Measurements from ENCODE around the gene TYR.
"Not testable (repeated sequence)": the region's sequence is repeated elsewhere in the genome, so short reads cannot be mapped to it uniquely, and the experiment has no call there.

TYR gene

GRCh38 chr11:89267660-89268302 lies 90.1 kb downstream of the TYR start:
- in situ Hi-C loops (cut with MboI; ENCODE audit: low sequenced_read_pairs): no loop called here

GRCh38 chr11:89272540-89273088 lies 94.9 kb downstream of the TYR start:
- in situ Hi-C loops (cut with MboI; ENCODE audit: low sequenced_read_pairs): not testable (repeated sequence)

GRCh38 chr11:89273220-89273619 lies 95.5 kb downstream of the TYR start:
- in situ Hi-C loops (cut with MboI; ENCODE audit: low sequenced_read_pairs): not testable (repeated sequence)

- in situ Hi-C loops (cut with MboI; ENCODE audit: low sequenced_read_pairs): no loop called here
Observed at GRCh38 chr11:89275966-89276365, 98.3 kb downstream of the TYR start.

GRCh38 chr11:89279176-89279575 lies 101.5 kb downstream of the TYR start:
- in situ Hi-C loops (cut with MboI; ENCODE audit: low sequenced_read_pairs): no loop called here

- in situ Hi-C loops (cut with MboI; ENCODE audit: low sequenced_read_pairs): not testable (repeated sequence)
Observed at GRCh38 chr11:89281032-89281677, 103.5 kb downstream of the TYR start.

- in situ Hi-C loops (cut with MboI; ENCODE audit: low sequenced_read_pairs): not testable (repeated sequence)
Observed at GRCh38 chr11:89286601-89287000, 108.9 kb downstream of the TYR start.

GRCh38 chr11:89288004-89288403 lies 110.3 kb downstream of the TYR start:
- in situ Hi-C loops (cut with MboI; ENCODE audit: low sequenced_read_pairs): not testable (repeated sequence)

GRCh38 chr11:89293965-89294679 lies 116.4 kb downstream of the TYR start:
- in situ Hi-C loops (cut with MboI; ENCODE audit: low sequenced_read_pairs): no loop called here

- in situ Hi-C loops (cut with MboI; ENCODE audit: low sequenced_read_pairs): not testable (repeated sequence)
Observed at GRCh38 chr11:89295023-89295422, 117.3 kb downstream of the TYR start.

GRCh38 chr11:89303029-89303428 lies 125.4 kb downstream of the TYR start:
- in situ Hi-C loops (cut with MboI; ENCODE audit: low sequenced_read_pairs): not testable (repeated sequence)

GRCh38 chr11:89308272-89308671 lies 130.6 kb downstream of the TYR start:
- in situ Hi-C loops (cut with MboI; ENCODE audit: low sequenced_read_pairs): not testable (repeated sequence)

- in situ Hi-C loops (cut with MboI; ENCODE audit: low sequenced_read_pairs): not testable (repeated sequence)
Observed at GRCh38 chr11:89309321-89309985, 131.8 kb downstream of the TYR start.

GRCh38 chr11:89310607-89311006 lies 132.9 kb downstream of the TYR start:
- in situ Hi-C loops (cut with MboI; ENCODE audit: low sequenced_read_pairs): not testable (repeated sequence)

- in situ Hi-C loops (cut with MboI; ENCODE audit: low sequenced_read_pairs): no loop called here
Observed at GRCh38 chr11:89321401-89321800, 143.7 kb downstream of the TYR start.

- in situ Hi-C loops (cut with MboI; ENCODE audit: low sequenced_read_pairs): no loop called here
Observed at GRCh38 chr11:89327885-89328284, 150.2 kb downstream of the TYR start.

- in situ Hi-C loops (cut with MboI; ENCODE audit: low sequenced_read_pairs): not testable (repeated sequence)
Observed at GRCh38 chr11:89331940-89332339, 154.3 kb downstream of the TYR start.

GRCh38 chr11:89333704-89334103 lies 156.0 kb downstream of the TYR start:
- in situ Hi-C loops (cut with MboI; ENCODE audit: low sequenced_read_pairs): not testable (repeated sequence)

GRCh38 chr11:89337100-89337650 lies 159.5 kb downstream of the TYR start:
- in situ Hi-C loops (cut with MboI; ENCODE audit: low sequenced_read_pairs): not testable (repeated sequence)

GRCh38 chr11:89338073-89338472 lies 160.4 kb downstream of the TYR start:
- in situ Hi-C loops (cut with MboI; ENCODE audit: low sequenced_read_pairs): not testable (repeated sequence)

- in situ Hi-C loops (cut with MboI; ENCODE audit: low sequenced_read_pairs): not testable (repeated sequence)
Observed at GRCh38 chr11:89340450-89340849, 162.8 kb downstream of the TYR start.
